ENCODE results near the gene ARHGAP6. TPM values are rescaled to one million over a fixed set of nuclear protein-coding genes. Genes with fewer than 3 reads are reported as not detected.

ARHGAP6 gene
- total and polyA plus RNA-seq, 3 experiments from 2014 or later = not detected

DNA sequence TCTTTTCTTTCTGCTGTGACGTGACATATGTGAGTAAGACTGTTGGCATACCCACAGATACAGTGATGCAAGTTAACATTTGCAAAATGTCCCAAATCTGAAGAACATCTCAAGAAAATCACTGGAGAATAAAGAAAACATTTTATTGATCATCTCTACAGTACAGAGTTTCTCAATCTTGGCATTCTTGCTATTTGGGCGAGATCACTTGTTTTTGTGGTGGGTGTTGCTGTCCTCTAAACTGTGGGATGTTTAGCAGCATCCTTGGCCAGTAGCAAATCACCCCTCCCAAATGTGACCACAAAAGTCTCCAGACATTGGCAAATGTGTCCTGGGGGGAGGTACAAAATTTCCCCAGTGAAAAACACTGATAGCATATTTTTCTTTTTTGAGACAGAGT is 343.7 kb downstream of the ARHGAP6 start:
- ChIA-PET CTCF (no interaction called here), POLR2A (no interaction called here)
- Mint-ChIP-seq H3K27me3 (no peaks in the 10 kb centered on the region), H3K9me3 (peaks cover 0 to 4% (median 0%) of the 10 kb centered on the region in 5 donors), H3K27ac (no peak overlapping the region), H3K4me3 (no peak overlapping the region), H3K4me1 (no peaks in the 10 kb centered on the region), H3K36me3 (no peaks in the 10 kb centered on the region)
- H3K27me3 ChIP-seq (ENCODE audit: insufficient read depth, low read length, poor library complexity, severe bottlenecking) = no peaks in the 10 kb centered on the region
- H3K36me3 ChIP-seq (ENCODE audit: insufficient read depth, low read length) = no peaks in the 10 kb centered on the region
- H3K4me3 ChIP-seq (ENCODE audit: low read length) = no peak overlapping the region
- H3K9me3 ChIP-seq (ENCODE audit: low read length) = no peaks in the 10 kb centered on the region
- no peak for DNase-seq
- no peaks in the 10 kb centered on the region for H3K4me1 ChIP-seq (ENCODE audit: insufficient read depth, low read length)
- no peak overlapping the region for H3K27ac ChIP-seq (ENCODE audit: low read depth, low read length)

GRCh38 chrX:11319806-11320520 is 345.8 kb downstream of the ARHGAP6 start:
- peaks cover 0 to 4% of the 10 kb centered on the region in 2 donors for H3K27me3 Mint-ChIP-seq
- Histone ChIP-seq H3K27me3 (ENCODE audit: insufficient read depth, low read length, poor library complexity, severe bottlenecking) (no peaks in the 10 kb centered on the region), H3K36me3 (ENCODE audit: insufficient read depth, low read length) (no peaks in the 10 kb centered on the region), H3K4me3 (ENCODE audit: low read length) (no peak overlapping the region), H3K9me3 (ENCODE audit: low read length) (no peaks in the 10 kb centered on the region), H3K27ac (ENCODE audit: low read depth, low read length) (no peak overlapping the region), H3K4me1 (ENCODE audit: insufficient read depth, low read length) (no peaks in the 10 kb centered on the region)
- no peak overlapping the region for H3K4me3 Mint-ChIP-seq
- POLR2A ChIA-PET = no interaction called here
- CTCF ChIA-PET = no interaction called here
- H3K27ac Mint-ChIP-seq = no peak overlapping the region
- H3K36me3 Mint-ChIP-seq = no peaks in the 10 kb centered on the region
- no peaks in the 10 kb centered on the region for H3K4me1 Mint-ChIP-seq
- H3K9me3 Mint-ChIP-seq = peaks cover 0 to 4% (median 0%) of the 10 kb centered on the region in 5 donors
- no peak for DNase-seq

GRCh38 chrX:11311706-11312105 is 354.0 kb downstream of the ARHGAP6 start:
- no peak overlapping the region for H3K27ac ChIP-seq (ENCODE audit: low read depth, low read length)
- no peaks in the 10 kb centered on the region for H3K27me3 ChIP-seq (ENCODE audit: insufficient read depth, low read length, poor library complexity, severe bottlenecking)
- H3K4me1 ChIP-seq (ENCODE audit: insufficient read depth, low read length) = no peaks in the 10 kb centered on the region
- Mint-ChIP-seq H3K9me3 (peaks cover 0 to 1% (median 0%) of the 10 kb centered on the region in 5 donors), H3K4me1 (no peaks in the 10 kb centered on the region), H3K27me3 (peaks cover 0 to 11% of the 10 kb centered on the region in 2 donors), H3K36me3 (no peaks in the 10 kb centered on the region), H3K4me3 (no peak overlapping the region), H3K27ac (no peak overlapping the region)
- CTCF ChIA-PET = no interaction called here
- DNase-seq = no peak
- no peaks in the 10 kb centered on the region for H3K9me3 ChIP-seq (ENCODE audit: low read length)
- H3K36me3 ChIP-seq (ENCODE audit: insufficient read depth, low read length) = no peaks in the 10 kb centered on the region
- H3K4me3 ChIP-seq (ENCODE audit: low read length) = no peak overlapping the region
- POLR2A ChIA-PET = no interaction called here

- Histone ChIP-seq H3K36me3 (ENCODE audit: insufficient read depth, low read length) (no peaks in the 10 kb centered on the region), H3K4me3 (ENCODE audit: low read length) (no peak overlapping the region), H3K9me3 (ENCODE audit: low read length) (no peaks in the 10 kb centered on the region), H3K27ac (ENCODE audit: low read depth, low read length) (no peak overlapping the region), H3K27me3 (ENCODE audit: insufficient read depth, low read length, poor library complexity, severe bottlenecking) (no peaks in the 10 kb centered on the region), H3K4me1 (ENCODE audit: insufficient read depth, low read length) (no peaks in the 10 kb centered on the region)
- CTCF ChIA-PET = no interaction called here
- DNase-seq = no peak
- POLR2A ChIA-PET = no interaction called here
- H3K9me3 Mint-ChIP-seq = peaks cover 0 to 1% (median 0%) of the 10 kb centered on the region in 5 donors
- H3K27ac Mint-ChIP-seq = no peak overlapping the region
- H3K4me1 Mint-ChIP-seq = no peaks in the 10 kb centered on the region
- peaks cover 0 to 5% of the 10 kb centered on the region in 2 donors for H3K27me3 Mint-ChIP-seq
- H3K4me3 Mint-ChIP-seq = no peak overlapping the region
- H3K36me3 Mint-ChIP-seq = no peaks in the 10 kb centered on the region
Measured at GRCh38 chrX:11309220-11309619, 356.5 kb downstream of the ARHGAP6 start.

DNA sequence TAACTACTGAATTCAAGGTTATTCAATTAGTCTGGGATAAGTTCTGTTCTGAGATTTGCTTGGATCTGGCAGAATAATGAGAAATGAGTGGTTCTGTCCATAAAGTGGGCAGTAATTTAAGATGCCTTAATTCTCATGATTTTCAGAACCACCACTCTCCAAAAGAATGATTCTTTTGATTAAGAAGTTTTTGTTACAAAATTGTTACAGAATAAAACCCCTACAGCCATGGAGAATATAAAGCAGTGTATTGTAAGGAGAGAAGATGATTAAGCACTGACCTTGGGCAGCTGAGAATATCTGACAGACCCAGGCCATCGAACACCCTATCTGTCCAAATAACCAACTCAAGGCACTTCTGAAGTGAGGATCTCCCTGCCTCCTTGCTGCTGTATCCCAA is 360.1 kb downstream of the ARHGAP6 start:
- no peak for DNase-seq
- H3K4me3 Mint-ChIP-seq = no peak overlapping the region
- H3K9me3 Mint-ChIP-seq = peaks cover 0 to 1% (median 0%) of the 10 kb centered on the region in 5 donors
- no peaks in the 10 kb centered on the region for H3K4me1 ChIP-seq (ENCODE audit: insufficient read depth, low read length)
- H3K4me3 ChIP-seq (ENCODE audit: low read length) = no peak overlapping the region
- no peak overlapping the region for H3K27ac Mint-ChIP-seq
- H3K4me1 Mint-ChIP-seq = no peaks in the 10 kb centered on the region
- ChIA-PET POLR2A (no interaction called here), CTCF (no interaction called here)
- H3K27me3 ChIP-seq (ENCODE audit: insufficient read depth, low read length, poor library complexity, severe bottlenecking) = no peaks in the 10 kb centered on the region
- H3K36me3 ChIP-seq (ENCODE audit: insufficient read depth, low read length) = no peaks in the 10 kb centered on the region
- H3K27me3 Mint-ChIP-seq = peaks cover 0 to 2% of the 10 kb centered on the region in 2 donors
- H3K36me3 Mint-ChIP-seq = no peaks in the 10 kb centered on the region
- no peaks in the 10 kb centered on the region for H3K9me3 ChIP-seq (ENCODE audit: low read length)
- H3K27ac ChIP-seq (ENCODE audit: low read depth, low read length) = no peak overlapping the region

GRCh38 chrX:11304829-11305228 is 360.9 kb downstream of the ARHGAP6 start:
- Histone ChIP-seq H3K36me3 (ENCODE audit: insufficient read depth, low read length) (no peaks in the 10 kb centered on the region), H3K9me3 (ENCODE audit: low read length) (no peaks in the 10 kb centered on the region), H3K27ac (ENCODE audit: low read depth, low read length) (no peak overlapping the region), H3K4me1 (ENCODE audit: insufficient read depth, low read length) (no peaks in the 10 kb centered on the region), H3K27me3 (ENCODE audit: insufficient read depth, low read length, poor library complexity, severe bottlenecking) (no peaks in the 10 kb centered on the region), H3K4me3 (ENCODE audit: low read length) (no peak overlapping the region)
- POLR2A ChIA-PET = no interaction called here
- CTCF ChIA-PET = no interaction called here
- no peaks in the 10 kb centered on the region for H3K9me3 Mint-ChIP-seq
- H3K36me3 Mint-ChIP-seq = no peaks in the 10 kb centered on the region
- DNase-seq = no peak
- no peak overlapping the region for H3K4me3 Mint-ChIP-seq
- H3K27me3 Mint-ChIP-seq = no peaks in the 10 kb centered on the region
- no peak overlapping the region for H3K27ac Mint-ChIP-seq
- H3K4me1 Mint-ChIP-seq = no peaks in the 10 kb centered on the region

GRCh38 chrX:11298600-11298999 is 367.1 kb downstream of the ARHGAP6 start:
- H3K36me3 Mint-ChIP-seq = no peaks in the 10 kb centered on the region
- H3K9me3 Mint-ChIP-seq = peaks cover 0 to 6% (median 2%) of the 10 kb centered on the region in 5 donors
- no peak overlapping the region for H3K4me3 Mint-ChIP-seq
- no peak overlapping the region for H3K27ac Mint-ChIP-seq
- no peaks in the 10 kb centered on the region for H3K4me1 Mint-ChIP-seq
- no peaks in the 10 kb centered on the region for H3K27me3 ChIP-seq (ENCODE audit: insufficient read depth, low read length, poor library complexity, severe bottlenecking)
- POLR2A ChIA-PET = no interaction called here
- H3K4me1 ChIP-seq (ENCODE audit: insufficient read depth, low read length) = no peaks in the 10 kb centered on the region
- no peak for DNase-seq
- no peaks in the 10 kb centered on the region for H3K36me3 ChIP-seq (ENCODE audit: insufficient read depth, low read length)
- CTCF ChIA-PET = no interaction called here
- no peak overlapping the region for H3K4me3 ChIP-seq (ENCODE audit: low read length)
- no peak overlapping the region for H3K27ac ChIP-seq (ENCODE audit: low read depth, low read length)
- peaks cover 0 to 2% of the 10 kb centered on the region in 2 donors for H3K27me3 Mint-ChIP-seq
- no peaks in the 10 kb centered on the region for H3K9me3 ChIP-seq (ENCODE audit: low read length)

DNA sequence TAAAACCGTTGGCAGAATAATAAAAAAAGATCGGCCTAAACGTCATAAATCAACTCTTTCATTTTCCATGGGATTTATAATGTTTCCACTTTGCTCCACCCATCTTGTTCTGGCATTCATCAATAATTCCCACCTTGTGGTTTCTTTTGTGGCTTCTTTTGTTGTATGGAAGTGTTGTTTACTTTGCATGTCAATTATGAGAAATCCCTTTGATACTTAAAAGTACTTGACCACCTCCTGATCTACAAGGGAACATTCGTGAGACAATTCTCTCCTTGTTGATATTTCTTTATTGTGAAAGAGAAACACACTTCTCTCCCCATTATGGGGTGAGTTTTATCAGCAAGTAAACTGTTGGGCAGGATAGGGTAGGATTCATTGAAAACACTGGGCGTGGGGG is 369.7 kb downstream of the ARHGAP6 start:
- no peaks in the 10 kb centered on the region for H3K36me3 Mint-ChIP-seq
- DNase-seq = no peak
- Histone ChIP-seq H3K4me1 (ENCODE audit: insufficient read depth, low read length) (no peaks in the 10 kb centered on the region), H3K4me3 (ENCODE audit: low read length) (no peak overlapping the region), H3K27me3 (ENCODE audit: insufficient read depth, low read length, poor library complexity, severe bottlenecking) (no peaks in the 10 kb centered on the region), H3K36me3 (ENCODE audit: insufficient read depth, low read length) (no peaks in the 10 kb centered on the region), H3K27ac (ENCODE audit: low read depth, low read length) (no peak overlapping the region), H3K9me3 (ENCODE audit: low read length) (no peaks in the 10 kb centered on the region)
- no peak overlapping the region for H3K27ac Mint-ChIP-seq
- H3K27me3 Mint-ChIP-seq = peaks cover 0 to 2% of the 10 kb centered on the region in 2 donors
- ChIA-PET POLR2A (interaction anchor here (0.6 kb wide), 1 partner anchor 1087 kb away, joined by 5 read pairs; no protein-coding TSS in a partner anchor), CTCF (no interaction called here)
- H3K9me3 Mint-ChIP-seq = peaks cover 0 to 6% (median 2%) of the 10 kb centered on the region in 5 donors
- no peak overlapping the region for H3K4me3 Mint-ChIP-seq
- H3K4me1 Mint-ChIP-seq = no peaks in the 10 kb centered on the region

Measured in CD8-positive, alpha-beta memory T cell (primary cell).